DND-41 (cell line): ENCODE data around the gene RIPOR1.

ENCODE experiments used
- EZH2 ChIP-seq: IDR thresholded peaks from 3 replicates; pipeline ENCODE4 v1.6.1; 2012; ENCODE audit warnings: borderline replicate concordance, low read depth, mild to moderate bottlenecking, moderate library complexity, low read length, inconsistent platforms; ENCODE audit not compliant: severe bottlenecking
- TF ChIP-seq, protein P1 (sequence below): IDR thresholded peaks from 2 replicates; pipeline ENCODE4 v1.5.1; 2012; ENCODE audit warnings: borderline replicate concordance, low read length, moderate library complexity, mild to moderate bottlenecking; ENCODE audit not compliant: poor library complexity, severe bottlenecking; ENCODE audit errors: extremely low read depth

DNA sequence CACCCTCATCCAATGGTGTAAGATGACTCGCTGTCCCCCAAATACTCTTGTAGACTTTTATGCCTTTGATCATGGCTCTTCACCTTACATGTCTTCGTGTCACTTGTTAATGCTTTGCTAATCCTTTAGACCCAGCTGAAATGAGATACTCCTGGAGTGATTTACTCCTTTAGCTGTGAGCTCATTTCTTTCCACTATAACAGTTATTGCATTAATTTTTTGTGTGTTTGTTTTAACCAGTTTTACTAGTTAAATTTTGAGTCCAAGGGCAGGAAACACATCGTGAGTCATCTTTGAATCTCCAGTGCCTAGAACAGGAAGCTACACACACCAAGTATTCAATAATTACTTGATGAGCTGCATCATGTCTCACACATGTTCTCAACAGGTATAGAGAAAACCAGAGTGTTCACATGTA, 27.2 kb downstream of the RIPOR1 start:
- no peak for TF ChIP-seq EZH2
- TF ChIP-seq, protein P1, sequence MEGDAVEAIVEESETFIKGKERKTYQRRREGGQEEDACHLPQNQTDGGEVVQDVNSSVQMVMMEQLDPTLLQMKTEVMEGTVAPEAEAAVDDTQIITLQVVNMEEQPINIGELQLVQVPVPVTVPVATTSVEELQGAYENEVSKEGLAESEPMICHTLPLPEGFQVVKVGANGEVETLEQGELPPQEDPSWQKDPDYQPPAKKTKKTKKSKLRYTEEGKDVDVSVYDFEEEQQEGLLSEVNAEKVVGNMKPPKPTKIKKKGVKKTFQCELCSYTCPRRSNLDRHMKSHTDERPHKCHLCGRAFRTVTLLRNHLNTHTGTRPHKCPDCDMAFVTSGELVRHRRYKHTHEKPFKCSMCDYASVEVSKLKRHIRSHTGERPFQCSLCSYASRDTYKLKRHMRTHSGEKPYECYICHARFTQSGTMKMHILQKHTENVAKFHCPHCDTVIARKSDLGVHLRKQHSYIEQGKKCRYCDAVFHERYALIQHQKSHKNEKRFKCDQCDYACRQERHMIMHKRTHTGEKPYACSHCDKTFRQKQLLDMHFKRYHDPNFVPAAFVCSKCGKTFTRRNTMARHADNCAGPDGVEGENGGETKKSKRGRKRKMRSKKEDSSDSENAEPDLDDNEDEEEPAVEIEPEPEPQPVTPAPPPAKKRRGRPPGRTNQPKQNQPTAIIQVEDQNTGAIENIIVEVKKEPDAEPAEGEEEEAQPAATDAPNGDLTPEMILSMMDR: no peak
